DMS53 treated with DMSO at 0.1 percent for 48 hours (cell line): ENCODE measurements around the gene CIAO3.
A peak's percentile ranks its signal among the peaks of the same experiment; 100 is the strongest.
"Not testable (repeated sequence)": the region's sequence is repeated elsewhere in the genome, so short reads cannot be mapped to it uniquely, and the experiment has no call there.

Experiments used
- DNase-seq: peaks from one replicate; lab custom pipeline; 2025; ENCODE audit not compliant: unreplicated experiment; lab: John Stamatoyannopoulos, UW

CIAO3 gene

GRCh38 chr16:776298-776697 is 35.5 kb upstream of the CIAO3 start:
- DNase-seq, result not testable (repeated sequence)

GRCh38 chr16:775236-775796 is 34.5 kb upstream of the CIAO3 start:
- DNase-seq, result no peak

- peak; percentile 15 for DNase-seq
These were observed 33.5 kb upstream of the CIAO3 start for GRCh38 chr16:774086-775001.

- no peak for DNase-seq
These were observed 32.2 kb upstream of the CIAO3 start for GRCh38 chr16:772959-773358.

- no peak for DNase-seq
These were observed 29.6 kb upstream of the CIAO3 start for GRCh38 chr16:770411-770810.

GRCh38 chr16:769934-770333 is 29.1 kb upstream of the CIAO3 start:
- DNase-seq, result no peak

GRCh38 chr16:769184-769784 is 28.5 kb upstream of the CIAO3 start:
- no peak for DNase-seq

- DNase-seq, result no peak
These were observed 27.6 kb upstream of the CIAO3 start for GRCh38 chr16:768428-768827.

GRCh38 chr16:767743-768235 is 27.0 kb upstream of the CIAO3 start:
- no peak for DNase-seq

GRCh38 chr16:766820-767640 is 26.2 kb upstream of the CIAO3 start:
- DNase-seq, result no peak

GRCh38 chr16:766008-766819 is 25.4 kb upstream of the CIAO3 start:
- DNase-seq, result no peak

GRCh38 chr16:765488-765865 is 24.7 kb upstream of the CIAO3 start:
- DNase-seq, result no peak

GRCh38 chr16:764848-765487 is 24.2 kb upstream of the CIAO3 start:
- DNase-seq, result no peak

GRCh38 chr16:764184-764750 is 23.5 kb upstream of the CIAO3 start:
- no peak for DNase-seq

GRCh38 chr16:763369-764183 is 22.8 kb upstream of the CIAO3 start:
- no peak for DNase-seq

GRCh38 chr16:762595-763268 is 21.9 kb upstream of the CIAO3 start:
- no peak for DNase-seq

GRCh38 chr16:761625-762513 is 21.1 kb upstream of the CIAO3 start:
- DNase-seq, result no peak
